ENCODE measurements around the gene AKAP13.

Gene AKAP13

DNA sequence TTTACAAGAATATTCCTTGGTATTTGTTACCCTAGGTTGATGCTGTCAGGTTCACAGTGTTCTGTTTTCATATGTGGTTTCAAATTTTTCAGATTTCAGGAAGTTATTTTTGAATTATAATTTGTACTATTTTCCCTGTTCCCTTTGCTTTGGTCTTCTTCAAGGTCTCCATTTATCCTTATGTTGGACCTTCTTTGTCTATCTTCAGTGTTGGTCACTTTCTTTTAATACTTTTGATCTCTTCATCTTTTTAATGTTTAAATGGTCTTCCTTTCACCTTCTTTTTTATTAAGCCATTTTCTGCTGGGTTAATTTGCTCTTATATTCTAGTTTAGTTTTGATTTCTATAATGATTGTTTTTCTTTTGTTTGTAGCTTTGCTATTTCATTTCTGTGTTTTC, 353.0 kb downstream of the AKAP13 start:
- TF ChIP-seq EP300 (IDR thresholded peaks at IDR 0.05; ENCODE audit: borderline replicate concordance): no peak
- TF ChIP-seq TEAD4 (IDR thresholded peaks at IDR 0.05): no peak
- no peak for TF ChIP-seq YY1 (IDR thresholded peaks at IDR 0.05; ENCODE audit: low read depth)
- no peak for TF ChIP-seq FOXM1 (IDR thresholded peaks at IDR 0.05; ENCODE audit: borderline replicate concordance, low read depth)
- TF ChIP-seq EGR1 (IDR thresholded peaks at IDR 0.05): no peak
- TF ChIP-seq TCF12 (IDR thresholded peaks at IDR 0.05; ENCODE audit: low read depth): no peak
- no peak for TF ChIP-seq RAD21 (IDR thresholded peaks at IDR 0.05; ENCODE audit: low read depth)
- no peak for TF ChIP-seq ZBTB7A (IDR thresholded peaks at IDR 0.05; ENCODE audit: low read depth)
- no peak for TF ChIP-seq CEBPB (IDR thresholded peaks at IDR 0.05)
- no peak for TF ChIP-seq TAF1 (IDR thresholded peaks at IDR 0.05; ENCODE audit: low read depth)
- TF ChIP-seq, protein P1, sequence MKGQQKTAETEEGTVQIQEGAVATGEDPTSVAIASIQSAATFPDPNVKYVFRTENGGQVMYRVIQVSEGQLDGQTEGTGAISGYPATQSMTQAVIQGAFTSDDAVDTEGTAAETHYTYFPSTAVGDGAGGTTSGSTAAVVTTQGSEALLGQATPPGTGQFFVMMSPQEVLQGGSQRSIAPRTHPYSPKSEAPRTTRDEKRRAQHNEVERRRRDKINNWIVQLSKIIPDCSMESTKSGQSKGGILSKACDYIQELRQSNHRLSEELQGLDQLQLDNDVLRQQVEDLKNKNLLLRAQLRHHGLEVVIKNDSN (IDR thresholded peaks at IDR 0.05): no peak
- TF ChIP-seq REST (IDR thresholded peaks at IDR 0.05; ENCODE audit: low read depth): no peak
- no peak for TF ChIP-seq NFIC (IDR thresholded peaks at IDR 0.05)
- TF ChIP-seq CREB1 (IDR thresholded peaks at IDR 0.05; ENCODE audit: low read depth): no peak
- TF ChIP-seq, protein P2, sequence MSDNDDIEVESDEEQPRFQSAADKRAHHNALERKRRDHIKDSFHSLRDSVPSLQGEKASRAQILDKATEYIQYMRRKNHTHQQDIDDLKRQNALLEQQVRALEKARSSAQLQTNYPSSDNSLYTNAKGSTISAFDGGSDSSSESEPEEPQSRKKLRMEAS (IDR thresholded peaks at IDR 0.05): no peak

DNA sequence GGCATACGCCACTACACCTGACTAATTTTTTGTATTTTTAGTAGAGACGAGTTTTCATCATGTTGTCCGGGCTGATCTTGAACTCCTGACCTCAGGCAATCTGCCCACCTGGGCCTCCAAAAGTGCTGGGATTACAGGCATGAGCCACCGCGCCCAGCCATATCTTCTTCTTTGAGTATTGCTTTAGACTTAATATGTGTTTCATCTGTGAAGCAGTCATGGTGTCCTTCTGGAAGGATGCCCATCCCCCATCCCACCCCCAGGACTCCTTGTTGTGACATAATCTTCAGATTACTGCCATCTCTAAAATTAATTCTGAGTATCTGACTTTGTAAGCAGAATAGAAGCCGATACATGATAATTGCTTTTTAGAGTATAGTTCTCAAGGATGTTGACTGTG, 356.7 kb downstream of the AKAP13 start:
- TF ChIP-seq RAD21 (IDR thresholded peaks at IDR 0.05; ENCODE audit: low read depth): no peak
- TF ChIP-seq, protein P2 (IDR thresholded peaks at IDR 0.05): no peak
- TF ChIP-seq NFIC (IDR thresholded peaks at IDR 0.05): no peak
- no peak for TF ChIP-seq EP300 (IDR thresholded peaks at IDR 0.05; ENCODE audit: borderline replicate concordance)

GRCh38 chr15:85741021-85741421, 360.6 kb downstream of the AKAP13 start:
- TF ChIP-seq TAF1 (IDR thresholded peaks at IDR 0.05; ENCODE audit: low read depth) (no peak), TEAD4 (IDR thresholded peaks at IDR 0.05) (no peak), EP300 (IDR thresholded peaks at IDR 0.05; ENCODE audit: borderline replicate concordance) (no peak), TCF12 (IDR thresholded peaks at IDR 0.05; ENCODE audit: low read depth) (no peak)
- TF ChIP-seq, protein P2 (IDR thresholded peaks at IDR 0.05): no peak

DNA sequence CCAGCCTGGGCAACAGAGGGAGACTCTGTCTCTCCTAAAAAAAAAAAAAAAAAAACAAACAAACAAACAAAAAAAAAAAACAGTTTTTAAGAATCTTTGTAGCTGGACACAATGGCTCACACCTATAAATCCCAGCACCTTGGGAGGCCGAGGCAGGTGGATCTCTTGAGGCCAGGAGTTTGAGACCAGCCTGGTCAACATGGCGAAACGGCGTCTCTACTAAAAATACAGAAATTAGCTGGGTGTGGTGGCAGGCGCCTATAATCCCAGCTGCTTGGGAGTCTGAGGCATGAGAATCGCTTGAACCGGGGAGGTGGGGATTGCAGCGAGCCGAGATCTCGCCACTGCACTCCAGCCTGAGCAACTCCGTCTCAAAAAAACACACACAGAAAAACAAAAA, 361.3 kb downstream of the AKAP13 start:
- no peak for TF ChIP-seq REST (IDR thresholded peaks at IDR 0.05; ENCODE audit: low read depth)

GRCh38 chr15:85742186-85742821, 361.9 kb downstream of the AKAP13 start:
- no peak for TF ChIP-seq TEAD4 (IDR thresholded peaks at IDR 0.05)
- TF ChIP-seq YY1 (IDR thresholded peaks at IDR 0.05; ENCODE audit: low read depth): no peak
- TF ChIP-seq RAD21 (IDR thresholded peaks at IDR 0.05; ENCODE audit: low read depth): no peak
- TF ChIP-seq REST (IDR thresholded peaks at IDR 0.05; ENCODE audit: low read depth): no peak
- TF ChIP-seq EP300 (IDR thresholded peaks at IDR 0.05; ENCODE audit: borderline replicate concordance): no peak
- TF ChIP-seq CEBPB (IDR thresholded peaks at IDR 0.05): no peak
- no peak for TF ChIP-seq NFIC (IDR thresholded peaks at IDR 0.05)
- no peak for TF ChIP-seq EGR1 (IDR thresholded peaks at IDR 0.05)
- TF ChIP-seq FOXM1 (IDR thresholded peaks at IDR 0.05; ENCODE audit: borderline replicate concordance, low read depth): no peak
- no peak for TF ChIP-seq ZBTB7A (IDR thresholded peaks at IDR 0.05; ENCODE audit: low read depth)
- TF ChIP-seq TAF1 (IDR thresholded peaks at IDR 0.05; ENCODE audit: low read depth): no peak
- no peak for TF ChIP-seq CREB1 (IDR thresholded peaks at IDR 0.05; ENCODE audit: low read depth)
